GM18508 (cell line): ENCODE measurements around the gene GPR146.

Experiments
- ATAC-seq: cut with Tn5 transposase; IDR thresholded peaks from one replicate; pipeline ENCODE4 v1.9.1; 2021; ENCODE audit warnings: moderate number of reproducible peaks; ENCODE audit not compliant: insufficient read depth, unreplicated experiment

The GPR146 gene

GRCh38 chr7:1103009-1103788, 58.9 kb downstream of the GPR146 start:
- ATAC-seq: no peak

DNA sequence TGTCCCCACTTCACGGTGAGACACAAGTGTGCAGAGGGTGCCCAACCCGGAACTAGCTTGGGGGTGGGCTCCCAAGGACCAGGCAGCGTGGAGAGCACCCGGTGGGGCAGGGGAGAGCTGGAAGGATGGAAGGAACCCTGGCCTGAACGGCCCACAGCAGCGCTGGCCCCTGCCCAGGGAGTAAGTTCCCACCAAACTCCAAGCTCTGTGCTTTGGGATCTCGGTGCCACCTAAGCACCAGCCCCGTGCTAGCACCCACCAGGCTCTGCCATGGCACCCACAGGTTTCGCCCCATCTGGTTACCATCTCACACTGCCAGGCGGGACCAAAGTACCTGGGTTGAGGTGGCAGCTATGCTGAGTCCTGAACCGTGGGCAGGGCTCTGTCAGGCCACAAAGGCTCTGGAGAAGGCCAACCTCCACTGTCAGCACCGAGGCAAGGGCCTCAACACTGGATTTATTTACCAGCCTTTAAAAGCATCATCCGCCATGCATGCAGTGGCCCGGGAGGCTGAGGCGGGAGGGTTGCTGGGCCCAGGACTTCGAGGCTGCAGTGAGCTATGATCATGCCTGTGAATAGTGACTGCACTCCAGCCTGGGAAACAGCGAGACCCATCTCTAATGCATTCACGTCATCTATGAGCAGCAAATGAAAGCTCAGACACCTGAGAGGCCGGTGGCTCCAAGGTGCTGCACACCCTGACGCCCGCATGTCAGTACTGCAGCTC, 59.6 kb downstream of the GPR146 start:
- ATAC-seq: no peak

DNA sequence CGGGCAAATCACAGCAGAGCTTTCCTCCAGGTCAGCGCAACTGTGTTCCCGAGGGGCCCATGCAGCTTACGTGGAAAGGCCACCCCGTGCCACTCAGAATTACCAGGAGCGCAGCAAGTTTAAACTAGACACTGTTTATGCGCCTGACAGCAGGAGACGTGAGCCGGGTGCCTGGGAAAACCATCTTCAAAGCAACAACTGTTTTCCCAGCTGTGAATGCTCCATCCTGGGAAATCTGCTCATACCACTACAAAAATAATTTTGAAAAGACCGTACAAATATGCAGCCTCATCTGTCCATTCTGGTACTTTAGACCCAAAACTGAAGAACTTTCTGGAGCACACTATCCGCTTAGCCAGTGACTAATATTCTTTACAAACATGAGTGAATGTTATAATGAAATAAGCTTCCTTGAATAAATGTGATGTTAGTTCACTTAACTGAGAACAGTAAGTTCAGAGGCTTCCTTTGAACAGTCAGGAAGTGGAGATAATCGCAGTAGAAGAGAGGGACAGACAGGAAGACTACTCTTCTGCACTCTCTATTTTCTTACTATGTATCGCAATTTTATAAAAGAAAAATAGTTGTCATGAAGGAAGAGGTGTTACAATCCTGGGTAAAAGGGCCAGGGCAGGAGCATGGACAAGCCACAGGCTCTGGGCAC, 60.3 kb downstream of the GPR146 start:
- ATAC-seq: no peak

GRCh38 chr7:1105189-1105588, 60.8 kb downstream of the GPR146 start:
- ATAC-seq: no peak

DNA sequence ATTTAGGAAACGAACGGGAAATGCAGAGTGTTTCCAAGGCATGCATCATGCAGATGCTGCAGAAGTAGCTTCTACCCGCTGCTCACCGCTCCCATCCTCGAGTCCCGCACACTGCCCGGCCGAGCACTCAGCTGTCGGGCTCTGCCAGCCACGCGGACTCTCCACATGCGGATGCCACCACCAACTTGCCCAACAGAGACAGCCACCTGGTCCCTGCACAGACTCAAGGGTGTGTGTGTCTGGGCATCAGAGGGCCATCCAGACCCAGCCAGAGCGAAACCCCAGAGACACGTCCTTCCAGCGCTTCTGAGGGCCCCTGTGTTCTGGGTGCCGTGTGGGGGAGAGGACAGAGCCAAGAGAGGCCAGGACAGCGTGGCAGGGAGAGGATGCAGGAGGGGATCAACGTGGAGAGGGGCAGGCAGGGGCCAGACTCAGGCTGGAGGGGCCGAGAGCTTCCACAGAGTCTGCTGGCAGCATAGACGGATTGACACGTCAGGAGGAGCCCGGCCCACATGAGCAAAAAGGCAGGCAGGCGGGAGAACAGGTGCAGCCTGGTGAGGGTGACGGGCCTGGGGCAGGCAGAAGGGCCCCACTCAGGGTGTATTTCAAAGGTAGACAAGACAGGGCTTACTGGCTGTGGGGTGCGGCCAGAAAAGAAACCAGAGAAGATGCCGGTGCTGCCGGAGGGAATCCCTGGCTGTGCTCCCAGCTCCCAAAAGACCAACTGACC, 61.9 kb downstream of the GPR146 start:
- no peak for ATAC-seq

DNA sequence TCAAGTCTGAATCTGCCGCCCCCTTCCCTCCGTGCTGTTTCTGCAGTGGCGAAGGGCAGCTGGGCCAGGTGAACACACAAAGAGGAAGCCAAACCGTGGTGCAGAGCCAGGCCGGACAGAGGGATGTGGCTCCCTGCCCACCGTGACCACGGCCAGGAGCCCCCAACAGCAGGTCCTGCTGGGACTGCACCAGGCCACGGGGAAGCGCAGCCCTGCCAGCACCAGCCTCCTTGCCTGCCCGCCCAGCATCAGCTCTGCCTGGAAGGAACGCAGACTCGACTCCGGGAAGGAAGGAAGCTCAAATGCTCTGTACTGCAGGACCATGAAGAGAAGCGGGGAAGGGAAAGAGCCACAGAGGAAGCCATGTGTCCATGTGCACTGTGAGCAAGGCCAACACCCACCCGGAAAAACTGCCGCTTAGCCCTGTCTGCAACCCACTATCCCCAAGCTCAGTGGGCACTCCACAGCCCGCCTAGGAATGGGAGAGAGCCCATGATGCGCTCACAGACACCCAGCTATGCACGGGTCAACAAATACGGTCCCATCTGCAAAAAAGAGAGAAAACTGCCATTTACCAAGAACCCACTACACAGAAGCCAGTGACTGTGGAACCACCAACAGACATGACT, 62.6 kb downstream of the GPR146 start:
- ATAC-seq: no peak

GRCh38 chr7:1108264-1108920, 64.0 kb downstream of the GPR146 start:
- no peak for ATAC-seq
